HG02943 (cell line): Measurements from ENCODE around the gene ADAP1.

Experiments used
- ATAC-seq: cut with Tn5 transposase; IDR thresholded peaks from one replicate; pipeline ENCODE4 v1.9.1; 2021; ENCODE audit warnings: mild to moderate bottlenecking, low read depth, moderate library complexity; ENCODE audit not compliant: unreplicated experiment

Gene ADAP1

DNA sequence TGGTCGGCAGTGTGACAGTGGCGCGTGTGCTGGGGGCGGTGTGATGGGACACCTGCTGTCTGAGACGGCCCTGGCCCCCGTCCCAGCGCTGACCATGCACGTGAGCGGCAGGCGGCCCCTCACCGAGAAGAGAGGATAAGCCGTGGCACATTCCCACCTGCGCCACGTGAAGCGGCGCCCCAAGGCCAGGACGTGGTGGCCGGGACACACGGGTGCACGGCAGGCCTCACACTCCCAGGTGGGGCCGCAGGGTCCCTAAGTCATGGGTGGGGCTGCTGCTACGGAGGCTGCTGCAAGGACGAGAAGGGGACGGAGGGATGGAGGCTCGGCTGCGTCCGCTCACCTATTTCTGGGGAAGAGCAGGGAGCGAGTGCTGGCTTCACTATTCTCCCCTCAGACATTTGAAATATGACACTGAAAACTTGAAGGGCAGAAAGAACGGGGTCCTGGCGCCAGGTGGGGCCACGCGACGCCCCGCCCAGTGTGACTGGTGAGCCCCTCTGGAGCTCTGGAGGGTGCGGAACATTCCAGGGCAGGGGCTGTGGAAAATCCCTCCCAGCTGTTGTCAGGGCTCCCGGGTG lies 36.0 kb upstream of the ADAP1 start:
- no peak for ATAC-seq

- no peak for ATAC-seq
Measured at GRCh38 chr7:988963-989529, 34.6 kb upstream of the ADAP1 start.

- ATAC-seq = no peak
Measured at GRCh38 chr7:988426-988911, 34.0 kb upstream of the ADAP1 start.

DNA sequence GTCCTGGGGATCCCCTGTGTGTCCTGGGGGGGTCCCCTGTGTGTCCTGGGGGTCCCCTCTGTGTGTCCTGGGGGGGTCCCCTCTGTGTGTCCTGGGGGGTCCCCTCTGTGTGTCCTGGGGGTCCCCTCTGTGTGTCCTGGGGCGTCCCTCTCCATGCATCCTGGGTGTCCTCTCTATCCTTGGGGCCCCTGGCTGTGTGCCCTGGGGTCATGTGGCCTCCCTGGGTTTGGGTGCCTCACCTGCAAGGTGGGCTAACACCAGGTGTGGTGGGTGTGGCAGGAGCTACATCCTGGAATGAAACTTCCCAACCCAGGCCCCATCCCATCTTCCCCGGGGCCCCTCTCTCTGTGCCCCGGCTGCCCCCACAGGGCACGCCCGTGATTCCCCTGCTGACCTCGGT lies 33.4 kb upstream of the ADAP1 start:
- ATAC-seq = no peak

- ATAC-seq = no peak
Measured at GRCh38 chr7:986766-987751, 32.6 kb upstream of the ADAP1 start.

- no peak for ATAC-seq
Measured at GRCh38 chr7:985915-986741, 31.6 kb upstream of the ADAP1 start.

GRCh38 chr7:985127-985416 lies 30.6 kb upstream of the ADAP1 start:
- no peak for ATAC-seq

DNA sequence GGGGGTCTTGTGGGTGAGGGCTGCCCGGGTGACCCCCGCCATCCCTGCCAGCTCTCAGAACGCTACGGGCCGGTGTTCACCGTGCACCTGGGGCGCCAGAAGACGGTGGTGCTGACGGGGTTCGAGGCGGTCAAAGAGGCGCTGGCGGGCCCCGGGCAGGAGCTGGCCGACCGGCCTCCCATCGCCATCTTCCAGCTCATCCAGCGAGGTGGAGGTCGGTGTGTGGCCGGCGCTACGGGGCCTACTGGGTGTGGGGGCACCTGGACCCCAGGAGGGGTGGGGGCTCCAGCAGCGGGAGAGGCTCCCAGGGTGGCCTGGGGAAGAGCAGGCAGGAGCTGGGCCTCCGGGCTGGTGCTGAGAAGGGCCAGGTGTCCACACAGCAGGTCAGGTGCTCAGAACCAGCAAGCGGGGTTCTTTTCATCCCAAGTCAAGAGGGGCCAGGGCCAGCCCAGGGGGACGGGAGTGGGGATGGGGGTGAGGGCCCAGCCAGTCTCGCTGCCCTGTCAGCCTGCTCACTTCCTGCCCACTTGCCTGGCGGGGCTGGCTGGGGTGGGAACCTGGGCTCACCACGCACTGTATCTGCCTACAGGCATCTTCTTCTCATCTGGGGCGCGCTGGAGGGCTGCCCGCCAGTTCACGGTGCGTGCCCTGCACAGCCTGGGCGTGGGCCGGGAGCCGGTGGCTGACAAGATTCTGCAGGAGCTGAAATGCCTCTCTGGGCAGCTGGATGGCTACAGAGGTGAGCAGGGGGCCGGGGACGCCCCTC lies 30.1 kb upstream of the ADAP1 start:
- no peak for ATAC-seq

- ATAC-seq = no peak
Measured at GRCh38 chr7:983616-984071, 29.2 kb upstream of the ADAP1 start.

GRCh38 chr7:983004-983615 lies 28.6 kb upstream of the ADAP1 start, which contains the start of gene CYP2W1:
CYP2W1 (plus strand) TSS chr7:983181; CDS start chr7:983212, 31 bp downstream.
- ATAC-seq = no peak

GRCh38 chr7:982511-983003 lies 28.1 kb upstream of the ADAP1 start:
- ATAC-seq = no peak

GRCh38 chr7:981793-982510 lies 27.5 kb upstream of the ADAP1 start:
- no peak for ATAC-seq

- ATAC-seq = no peak
Measured at GRCh38 chr7:979886-980571, 25.5 kb upstream of the ADAP1 start.

GRCh38 chr7:979151-979550 lies 24.7 kb upstream of the ADAP1 start:
- ATAC-seq = no peak

DNA sequence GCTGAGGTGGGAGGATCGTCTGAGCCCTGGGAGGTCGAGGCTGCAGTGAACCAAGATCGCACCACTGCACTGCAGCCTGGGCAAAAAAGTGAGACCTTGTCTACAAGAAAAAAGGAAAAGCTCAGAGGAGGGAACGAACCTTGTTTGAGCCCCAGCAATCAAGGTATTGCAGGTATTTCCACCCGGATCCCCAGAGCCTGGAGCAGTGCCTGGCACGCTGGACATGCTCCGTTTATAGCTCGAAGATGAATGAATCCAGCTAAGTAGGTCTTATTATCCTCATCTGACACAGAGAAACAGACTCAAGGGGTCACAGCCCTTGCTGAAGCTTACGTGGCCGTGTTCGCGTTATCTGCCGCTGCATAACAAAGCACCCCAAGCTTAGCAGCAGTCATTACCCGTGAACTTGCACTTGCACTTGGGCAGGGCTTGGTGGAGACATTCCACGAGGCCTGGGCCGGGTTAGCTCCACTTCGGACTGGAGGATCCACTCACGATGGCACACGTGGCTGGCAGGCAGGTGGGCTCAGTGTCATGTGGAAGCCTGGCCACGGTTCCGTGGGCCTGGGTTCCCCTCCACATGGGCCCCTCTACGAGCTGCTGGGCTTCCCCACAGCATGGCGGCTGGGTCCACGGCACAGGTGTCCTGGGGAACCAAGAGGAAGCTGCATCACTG lies 24.1 kb upstream of the ADAP1 start:
- no peak for ATAC-seq

DNA sequence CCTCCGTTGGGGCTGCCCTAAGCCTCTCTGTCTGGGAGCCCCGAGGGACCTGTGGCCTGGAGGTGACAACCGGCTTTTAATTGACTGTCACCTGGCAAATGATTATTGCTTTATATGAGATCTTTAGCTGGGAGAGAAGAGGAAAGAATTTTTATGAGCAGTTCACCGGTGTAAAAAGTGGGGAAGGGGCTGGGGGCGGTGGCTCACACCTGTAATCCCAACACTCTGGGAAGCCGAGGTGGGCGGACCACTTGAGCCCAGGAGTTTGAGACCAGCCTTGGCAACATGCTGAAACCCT lies 23.5 kb upstream of the ADAP1 start:
- ATAC-seq = no peak

DNA sequence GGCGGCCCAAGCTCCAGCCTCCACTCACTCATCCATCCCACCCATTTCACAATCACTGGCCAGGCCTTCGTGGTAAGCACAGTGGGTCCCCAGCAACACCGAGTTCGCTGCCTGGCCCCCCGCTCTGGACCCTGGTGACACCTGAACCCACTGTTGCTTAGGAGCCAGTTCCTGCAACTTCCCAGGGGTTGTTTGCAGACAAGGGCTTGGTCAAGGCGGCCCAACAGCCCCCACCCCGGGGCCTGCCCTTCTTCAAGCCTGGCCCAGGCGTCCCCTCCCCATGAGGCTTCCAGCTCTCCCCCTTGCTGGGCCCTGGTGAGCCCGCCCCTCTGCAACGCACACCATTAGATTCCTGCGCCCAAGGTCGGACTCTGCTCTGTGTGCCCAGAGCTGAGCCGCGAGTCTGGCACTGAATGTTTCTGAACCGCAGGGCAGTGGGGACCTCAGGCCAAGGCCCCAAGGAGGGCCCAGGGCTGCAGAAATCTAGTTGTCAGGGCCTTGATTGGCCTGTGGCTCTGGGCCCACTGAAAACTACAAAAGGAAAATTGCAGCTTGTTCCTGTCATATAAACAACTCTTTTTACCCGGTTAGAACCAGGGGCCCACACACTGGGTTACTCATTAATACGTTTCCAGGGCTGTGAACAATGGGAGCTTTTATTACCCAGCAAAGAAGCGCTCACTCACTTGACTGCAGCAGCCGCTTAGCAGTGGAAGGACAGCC lies 23.0 kb upstream of the ADAP1 start:
- ATAC-seq = no peak
